ENCODE results near the gene SNX30.

DNA sequence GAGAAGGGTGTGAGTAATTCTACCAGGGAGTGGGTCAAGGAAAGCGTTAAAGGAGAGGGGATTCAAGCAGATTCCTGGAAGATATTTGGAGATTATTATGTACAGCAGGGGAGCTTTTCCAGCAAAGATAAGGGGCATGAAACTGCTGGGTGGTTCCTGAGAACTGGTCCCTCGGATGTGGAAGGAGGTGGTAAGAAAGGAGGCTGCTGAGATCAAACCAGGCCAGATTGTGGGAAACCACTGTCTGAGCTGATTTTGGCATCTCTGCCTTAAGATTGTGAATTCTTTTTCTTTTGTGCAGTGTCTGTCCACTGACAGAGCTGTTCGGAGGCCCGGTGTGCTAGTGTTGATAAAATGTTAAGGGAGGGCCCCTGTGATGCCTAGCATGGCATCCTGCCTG, 45.4 kb downstream of the SNX30 start:
- TF ChIP-seq, protein P1, sequence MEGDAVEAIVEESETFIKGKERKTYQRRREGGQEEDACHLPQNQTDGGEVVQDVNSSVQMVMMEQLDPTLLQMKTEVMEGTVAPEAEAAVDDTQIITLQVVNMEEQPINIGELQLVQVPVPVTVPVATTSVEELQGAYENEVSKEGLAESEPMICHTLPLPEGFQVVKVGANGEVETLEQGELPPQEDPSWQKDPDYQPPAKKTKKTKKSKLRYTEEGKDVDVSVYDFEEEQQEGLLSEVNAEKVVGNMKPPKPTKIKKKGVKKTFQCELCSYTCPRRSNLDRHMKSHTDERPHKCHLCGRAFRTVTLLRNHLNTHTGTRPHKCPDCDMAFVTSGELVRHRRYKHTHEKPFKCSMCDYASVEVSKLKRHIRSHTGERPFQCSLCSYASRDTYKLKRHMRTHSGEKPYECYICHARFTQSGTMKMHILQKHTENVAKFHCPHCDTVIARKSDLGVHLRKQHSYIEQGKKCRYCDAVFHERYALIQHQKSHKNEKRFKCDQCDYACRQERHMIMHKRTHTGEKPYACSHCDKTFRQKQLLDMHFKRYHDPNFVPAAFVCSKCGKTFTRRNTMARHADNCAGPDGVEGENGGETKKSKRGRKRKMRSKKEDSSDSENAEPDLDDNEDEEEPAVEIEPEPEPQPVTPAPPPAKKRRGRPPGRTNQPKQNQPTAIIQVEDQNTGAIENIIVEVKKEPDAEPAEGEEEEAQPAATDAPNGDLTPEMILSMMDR (IDR thresholded peaks at IDR 0.05; ENCODE audit: low read depth, low read length): no peak
- TF ChIP-seq POLR2A (IDR thresholded peaks at IDR 0.05; ENCODE audit: extremely low read depth, insufficient read length) (no peak), MYC (IDR thresholded peaks at IDR 0.05; ENCODE audit: low read depth, low read length) (no peak)
- TF ChIP-seq, protein P2, sequence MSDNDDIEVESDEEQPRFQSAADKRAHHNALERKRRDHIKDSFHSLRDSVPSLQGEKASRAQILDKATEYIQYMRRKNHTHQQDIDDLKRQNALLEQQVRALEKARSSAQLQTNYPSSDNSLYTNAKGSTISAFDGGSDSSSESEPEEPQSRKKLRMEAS (IDR thresholded peaks at IDR 0.05; ENCODE audit: low read depth, low read length): no peak

Measured in NB4 (cell line).